GM12878 (cell line): Measurements from ENCODE around the gene TCF7L2. TPM values are rescaled to one million over a fixed set of nuclear protein-coding genes. Genes with fewer than 3 reads are reported as not detected.

Experiments
- ATAC-seq: fragments of 200-7000 bp; cut with Tn5 transposase; 3 replicates; pipeline ENCODE4 v1.9.1; 2020; ENCODE audit warnings: mild to moderate bottlenecking, moderate library complexity
- BruUV-seq: library from RNA; stranded (reverse); fragments of 400-500 nt; replicated peaks from 2 replicates; lab custom pipeline; 2021; lab: Mats Ljungman, UMichigan
- CTCF ChIA-PET: fragments of 300-600 bp; sonication (Branson Sonifier 250); formaldehyde crosslinking; extraction: SDS; loops from one replicate; lab custom pipeline; 2021; ENCODE audit warnings: inconsistent platforms; lab: Yijun Ruan, JAX
- POLR2A ChIA-PET: fragments of 350-600 bp; formaldehyde crosslinking; extraction: SDS; loops from one replicate; lab custom pipeline; 2021; ENCODE audit warnings: inconsistent platforms; lab: Charles Lee
- RAD21 ChIA-PET: fragments of 300-600 bp; sonication (Branson Sonifier 250); formaldehyde crosslinking; loops from one replicate; lab custom pipeline; 2023; ENCODE audit warnings: antibody characterized with exemption; ENCODE audit not compliant: unreplicated experiment; lab: Charles Lee
- SMC1A ChIA-PET: fragments of 300-600 bp; sonication (Branson Sonifier 250); formaldehyde crosslinking; loops from one replicate; lab custom pipeline; 2023; ENCODE audit not compliant: unreplicated experiment, uncharacterized antibody; lab: Charles Lee
- DNase-seq: peaks from one replicate; pipeline ENCODE4 v3.0.0-alpha.2; 2011; ENCODE audit warnings: low read depth, low spot score
- FAIRE-seq: peaks from 3 replicates; lab custom pipeline; 2011; peaks lifted over from hg19 to GRCh38; lab: Jason Lieb, UNC
- H2AFZ ChIP-seq: 2 replicates; pipeline ENCODE4 v1.6.0; 2011; ENCODE audit warnings: low read depth, low read length, control low read depth; ENCODE audit not compliant: control insufficient read depth
- H3K27ac ChIP-seq: 2 replicates; pipeline ENCODE4 v1.5.1; 2011; ENCODE audit warnings: control low read depth; ENCODE audit not compliant: control insufficient read depth, insufficient read depth
- H3K27me3 ChIP-seq, 2 experiments: replicated peaks in 1 of 2; 2 replicates each; pipeline versions ENCODE4 v1.6.0 to v1.6.1; 2011; ENCODE audit warnings: low read length in 1 of 2; ENCODE audit not compliant: control insufficient read depth in 2 of 2, insufficient read depth in 2 of 2
- H3K36me3 ChIP-seq, 2 experiments: 2 replicates each; pipeline ENCODE4 v1.5.1; 2011; ENCODE audit warnings: low read length in 1 of 2; ENCODE audit not compliant: control insufficient read depth in 2 of 2, insufficient read depth in 2 of 2
- H3K4me1 ChIP-seq: 2 replicates; pipeline ENCODE4 v1.6.1; 2011; ENCODE audit warnings: mild to moderate bottlenecking, low read length, moderate library complexity, mixed read lengths; ENCODE audit not compliant: control insufficient read depth, insufficient read depth
- H3K4me2 ChIP-seq: 2 replicates; pipeline ENCODE4 v1.6.0; 2011; ENCODE audit warnings: control low read depth; ENCODE audit not compliant: control insufficient read depth, insufficient read depth
- H3K4me3 ChIP-seq: fragments of 200-600 bp; sonication (generic); 2 replicates; pipeline ENCODE4 v1.5.1; 2016
- H3K79me2 ChIP-seq: 2 replicates; pipeline ENCODE4 v1.6.0; 2011; ENCODE audit warnings: low read length; ENCODE audit not compliant: control insufficient read depth, insufficient read depth
- H3K9ac ChIP-seq: 2 replicates; pipeline ENCODE4 v1.8.0; 2011; ENCODE audit warnings: low read length, control low read depth, mixed read lengths; ENCODE audit not compliant: control insufficient read depth, insufficient read depth
- H3K9me3 ChIP-seq: replicated peaks from 3 replicates; pipeline ENCODE4 v1.5.1; 2011; ENCODE audit warnings: mild to moderate bottlenecking, low read length; ENCODE audit not compliant: control insufficient read depth, insufficient read depth
- H4K20me1 ChIP-seq: 2 replicates; pipeline ENCODE4 v1.6.0; 2011; ENCODE audit not compliant: control insufficient read depth, insufficient read depth
- FOXM1 ChIP-seq: IDR thresholded peaks from 2 replicates; pipeline ENCODE4 v1.6.1; 2012; ENCODE audit warnings: low read depth, mild to moderate bottlenecking, inconsistent platforms, low read length, moderate library complexity
- MEF2A ChIP-seq: IDR thresholded peaks from 2 replicates; pipeline ENCODE4 v1.6.1; 2011; ENCODE audit warnings: low read depth, mild to moderate bottlenecking, low read length, moderate library complexity; ENCODE audit not compliant: insufficient read depth
- RCOR1 ChIP-seq: conservative IDR thresholded peaks from 2 replicates; pipeline ENCODE4 v1.6.1; 2012; ENCODE audit warnings: low read depth, low read length, improper control_type of control experiment
- RUNX3 ChIP-seq: IDR thresholded peaks from 2 replicates; pipeline ENCODE4 v1.6.1; 2012; ENCODE audit warnings: low read length, inconsistent platforms
- YBX1 ChIP-seq: fragments of 450-650 bp; IDR thresholded peaks from 2 replicates; pipeline ENCODE4 v1.6.1; 2016; ENCODE audit warnings: antibody characterized with exemption
- ZNF24 ChIP-seq: fragments of 450-650 bp; IDR thresholded peaks from 2 replicates; pipeline ENCODE4 v1.6.1; 2017; ENCODE audit warnings: antibody characterized with exemption, mild to moderate bottlenecking
- WGBS: methylation state at CpG from one replicate; pipeline ENCODE4 v1.1.6; 2016; ENCODE audit warnings: low lambda C conversion rate; ENCODE audit not compliant: insufficient replicate concordance, insufficient coverage; ENCODE audit errors: missing lambda C conversion rate; 5-methylcytosine and 5-hydroxymethylcytosine counted together
- in situ Hi-C: fragments of 300-500 bp; cut with MboI; formaldehyde crosslinking; loops from 9 replicates; pipeline ENCODE4 v1.14.3; 2018; ENCODE audit warnings: mixed read lengths
- intact Hi-C: fragments of 100-400 bp; cut with micrococcal nuclease; formaldehyde crosslinking; loops from one replicate; pipeline ENCODE4 v1.14.2; 2022; ENCODE audit not compliant: unreplicated experiment
- polyA plus RNA-seq, 11 experiments: library from polyadenylated mRNA; depleted of rRNA in 4 of 11; unstranded in 6 of 11; stranded (reverse) in 5 of 11; fragments of >200 nt; fragmentation: Nextera tagmentation in 4 of 11; fragmentation: Illumina TruSeq in 1 of 11; extraction: Ambion mirVana in 4 of 11; extraction: Trizol in 1 of 11; gene quantifications; 1 replicate in 1 of 11; 2 replicates in 10 of 11; pipeline versions ENCODE4 v1.2.1 to v1.2.3, GENCODE V29; 2011 to 2016; ENCODE audit warnings: inconsistent platforms in 2 of 11, missing spikeins in 2 of 11, low read depth in 1 of 11
- total RNA-seq, 4 experiments: library from RNA; depleted of rRNA in 3 of 4; stranded (reverse); fragments of >200 nt in 3 of 4; fragmentation: Illumina TruSeq in 1 of 4; extraction: Trizol in 1 of 4; gene quantifications; 2 replicates each; pipeline versions ENCODE4 v1.2.1 to v1.2.3, GENCODE V29; 2013 to 2021
- TF ChIP-seq, protein P1 (sequence below): fragments of 150-350 bp; IDR thresholded peaks from 2 replicates; pipeline ENCODE4 v1.6.1; 2014; ENCODE audit warnings: mild to moderate bottlenecking, low read depth, low read length
- TF ChIP-seq, protein P2 (sequence below), 3 experiments: IDR thresholded peaks in 2 of 3; conservative IDR thresholded peaks in 1 of 3; 2 replicates each; pipeline ENCODE4 v1.5.1; 2011; ENCODE audit warnings: low read depth in 3 of 3, low read length in 3 of 3, mild to moderate bottlenecking in 3 of 3, control low read depth in 2 of 3, moderate library complexity in 2 of 3, inconsistent platforms in 1 of 3, mixed read lengths in 1 of 3; ENCODE audit not compliant: control insufficient read depth in 2 of 3, insufficient read depth in 1 of 3; ENCODE audit errors: extremely low read depth in 1 of 3
- TF ChIP-seq, protein P3 (sequence below): IDR thresholded peaks from 2 replicates; pipeline ENCODE4 v1.6.1; 2011; ENCODE audit warnings: borderline replicate concordance, low read depth, mild to moderate bottlenecking, moderate library complexity, low read length; ENCODE audit not compliant: insufficient read depth, poor library complexity, severe bottlenecking
- TF ChIP-seq, protein P4 (sequence below): IDR thresholded peaks from 2 replicates; pipeline ENCODE4 v1.6.1; 2012; ENCODE audit warnings: low read length, inconsistent platforms
- TF ChIP-seq, protein P5 (sequence below): fragments of 450-650 bp; formaldehyde crosslinking; IDR thresholded peaks from 2 replicates; pipeline ENCODE4 v1.4.0; 2022; ENCODE audit warnings: mild to moderate bottlenecking, moderate library complexity

Gene TCF7L2
- total and polyA plus RNA-seq, 10 of the 15 experiments (the other 5 are each of a cell fraction or from before 2014, with no cell fraction given), result 0.02 to 1.1 (median 0.35) TPM; not detected in 4

DNA sequence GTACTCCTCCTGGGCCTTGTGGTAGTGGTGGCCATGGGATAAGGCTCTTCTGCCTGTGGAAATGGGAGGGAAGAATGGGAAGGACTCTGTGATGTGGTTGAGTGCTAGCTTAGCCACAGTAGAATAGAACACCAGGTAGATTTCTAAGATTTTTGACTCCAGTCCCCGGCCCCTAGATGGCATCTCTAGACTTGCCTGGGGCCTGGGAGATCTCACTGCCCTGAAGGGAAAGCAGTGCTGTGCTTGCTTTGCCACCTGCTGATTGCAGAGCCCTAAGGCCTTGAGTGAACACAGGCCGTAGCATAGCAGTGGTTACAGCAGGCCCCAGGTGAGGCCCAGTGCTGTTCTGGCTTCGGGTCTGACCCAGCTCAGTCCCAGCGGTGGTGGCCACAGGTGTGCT lies 252.0 kb downstream of the TCF7L2 start (continued):
- TF ChIP-seq, protein P1, sequence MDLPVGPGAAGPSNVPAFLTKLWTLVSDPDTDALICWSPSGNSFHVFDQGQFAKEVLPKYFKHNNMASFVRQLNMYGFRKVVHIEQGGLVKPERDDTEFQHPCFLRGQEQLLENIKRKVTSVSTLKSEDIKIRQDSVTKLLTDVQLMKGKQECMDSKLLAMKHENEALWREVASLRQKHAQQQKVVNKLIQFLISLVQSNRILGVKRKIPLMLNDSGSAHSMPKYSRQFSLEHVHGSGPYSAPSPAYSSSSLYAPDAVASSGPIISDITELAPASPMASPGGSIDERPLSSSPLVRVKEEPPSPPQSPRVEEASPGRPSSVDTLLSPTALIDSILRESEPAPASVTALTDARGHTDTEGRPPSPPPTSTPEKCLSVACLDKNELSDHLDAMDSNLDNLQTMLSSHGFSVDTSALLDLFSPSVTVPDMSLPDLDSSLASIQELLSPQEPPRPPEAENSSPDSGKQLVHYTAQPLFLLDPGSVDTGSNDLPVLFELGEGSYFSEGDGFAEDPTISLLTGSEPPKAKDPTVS, result no peak
- no peak for TF ChIP-seq ZNF24
- TF ChIP-seq MEF2A, result no peak

DNA sequence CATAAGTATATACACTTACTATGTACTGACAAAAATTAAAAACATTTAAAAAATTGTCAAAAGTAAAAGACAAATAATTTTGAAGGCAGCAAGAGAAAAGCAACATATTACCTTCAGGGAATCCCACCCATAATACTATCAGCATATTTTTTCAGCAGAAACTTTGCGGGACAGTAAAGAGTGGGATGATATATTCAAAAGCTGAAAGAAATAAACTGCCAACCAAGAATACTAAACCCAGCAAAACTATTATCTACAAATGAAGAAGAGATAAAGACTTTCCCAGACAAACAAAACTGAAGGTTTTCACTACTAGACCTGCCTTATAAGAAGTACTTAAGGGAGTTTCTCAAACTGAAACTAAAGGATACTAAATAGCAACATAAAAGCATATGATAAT lies 257.9 kb downstream of the TCF7L2 start:
- no peaks in the 10 kb centered on the region for H3K79me2 ChIP-seq
- H4K20me1 ChIP-seq, result no peaks in the 10 kb centered on the region
- no peak overlapping the region for H3K4me2 ChIP-seq
- no peak for FAIRE-seq
- intact Hi-C loops, result no loop called here
- no TSS peak for BruUV-seq
- WGBS, result 6% methylated on average over 1 of the region's 1 CpG
- ChIA-PET CTCF (no interaction called here), RAD21 (no interaction called here), POLR2A (no interaction called here), SMC1A (no interaction called here)
- ATAC-seq, result no peak
- no peak overlapping the region for H3K27ac ChIP-seq
- H3K9ac ChIP-seq, result no peak overlapping the region
- no peak overlapping the region for H3K4me3 ChIP-seq
- no peak for DNase-seq
- no peaks in the 10 kb centered on the region for H3K36me3 ChIP-seq
- H2AFZ ChIP-seq, result no peak overlapping the region
- no peaks in the 10 kb centered on the region for H3K27me3 ChIP-seq
- no peaks in the 10 kb centered on the region for H3K9me3 ChIP-seq
- in situ Hi-C loops, result no loop called here
- no peaks in the 10 kb centered on the region for H3K4me1 ChIP-seq
- no peak for TF ChIP-seq RCOR1
- TF ChIP-seq, protein P2, sequence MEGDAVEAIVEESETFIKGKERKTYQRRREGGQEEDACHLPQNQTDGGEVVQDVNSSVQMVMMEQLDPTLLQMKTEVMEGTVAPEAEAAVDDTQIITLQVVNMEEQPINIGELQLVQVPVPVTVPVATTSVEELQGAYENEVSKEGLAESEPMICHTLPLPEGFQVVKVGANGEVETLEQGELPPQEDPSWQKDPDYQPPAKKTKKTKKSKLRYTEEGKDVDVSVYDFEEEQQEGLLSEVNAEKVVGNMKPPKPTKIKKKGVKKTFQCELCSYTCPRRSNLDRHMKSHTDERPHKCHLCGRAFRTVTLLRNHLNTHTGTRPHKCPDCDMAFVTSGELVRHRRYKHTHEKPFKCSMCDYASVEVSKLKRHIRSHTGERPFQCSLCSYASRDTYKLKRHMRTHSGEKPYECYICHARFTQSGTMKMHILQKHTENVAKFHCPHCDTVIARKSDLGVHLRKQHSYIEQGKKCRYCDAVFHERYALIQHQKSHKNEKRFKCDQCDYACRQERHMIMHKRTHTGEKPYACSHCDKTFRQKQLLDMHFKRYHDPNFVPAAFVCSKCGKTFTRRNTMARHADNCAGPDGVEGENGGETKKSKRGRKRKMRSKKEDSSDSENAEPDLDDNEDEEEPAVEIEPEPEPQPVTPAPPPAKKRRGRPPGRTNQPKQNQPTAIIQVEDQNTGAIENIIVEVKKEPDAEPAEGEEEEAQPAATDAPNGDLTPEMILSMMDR (IDR thresholded peaks at IDR 0.05 in 2 of 3, conservative IDR thresholded peaks at IDR 0.05 in 1 of 3; ENCODE audit: control insufficient read depth in 2 of 3, extremely low read depth in 1 of 3, insufficient read depth in 1 of 3, low read depth in 3 of 3, low read length in 3 of 3), result no peak
- TF ChIP-seq RUNX3, result no peak
- no peak for TF ChIP-seq YBX1
- TF ChIP-seq, protein P3, sequence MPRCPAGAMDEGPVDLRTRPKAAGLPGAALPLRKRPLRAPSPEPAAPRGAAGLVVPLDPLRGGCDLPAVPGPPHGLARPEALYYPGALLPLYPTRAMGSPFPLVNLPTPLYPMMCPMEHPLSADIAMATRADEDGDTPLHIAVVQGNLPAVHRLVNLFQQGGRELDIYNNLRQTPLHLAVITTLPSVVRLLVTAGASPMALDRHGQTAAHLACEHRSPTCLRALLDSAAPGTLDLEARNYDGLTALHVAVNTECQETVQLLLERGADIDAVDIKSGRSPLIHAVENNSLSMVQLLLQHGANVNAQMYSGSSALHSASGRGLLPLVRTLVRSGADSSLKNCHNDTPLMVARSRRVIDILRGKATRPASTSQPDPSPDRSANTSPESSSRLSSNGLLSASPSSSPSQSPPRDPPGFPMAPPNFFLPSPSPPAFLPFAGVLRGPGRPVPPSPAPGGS, result no peak
- no peak for TF ChIP-seq FOXM1
- TF ChIP-seq, protein P4, sequence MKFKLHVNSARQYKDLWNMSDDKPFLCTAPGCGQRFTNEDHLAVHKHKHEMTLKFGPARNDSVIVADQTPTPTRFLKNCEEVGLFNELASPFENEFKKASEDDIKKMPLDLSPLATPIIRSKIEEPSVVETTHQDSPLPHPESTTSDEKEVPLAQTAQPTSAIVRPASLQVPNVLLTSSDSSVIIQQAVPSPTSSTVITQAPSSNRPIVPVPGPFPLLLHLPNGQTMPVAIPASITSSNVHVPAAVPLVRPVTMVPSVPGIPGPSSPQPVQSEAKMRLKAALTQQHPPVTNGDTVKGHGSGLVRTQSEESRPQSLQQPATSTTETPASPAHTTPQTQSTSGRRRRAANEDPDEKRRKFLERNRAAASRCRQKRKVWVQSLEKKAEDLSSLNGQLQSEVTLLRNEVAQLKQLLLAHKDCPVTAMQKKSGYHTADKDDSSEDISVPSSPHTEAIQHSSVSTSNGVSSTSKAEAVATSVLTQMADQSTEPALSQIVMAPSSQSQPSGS, result no peak
- TF ChIP-seq, protein P1, result no peak
- TF ChIP-seq, protein P5, sequence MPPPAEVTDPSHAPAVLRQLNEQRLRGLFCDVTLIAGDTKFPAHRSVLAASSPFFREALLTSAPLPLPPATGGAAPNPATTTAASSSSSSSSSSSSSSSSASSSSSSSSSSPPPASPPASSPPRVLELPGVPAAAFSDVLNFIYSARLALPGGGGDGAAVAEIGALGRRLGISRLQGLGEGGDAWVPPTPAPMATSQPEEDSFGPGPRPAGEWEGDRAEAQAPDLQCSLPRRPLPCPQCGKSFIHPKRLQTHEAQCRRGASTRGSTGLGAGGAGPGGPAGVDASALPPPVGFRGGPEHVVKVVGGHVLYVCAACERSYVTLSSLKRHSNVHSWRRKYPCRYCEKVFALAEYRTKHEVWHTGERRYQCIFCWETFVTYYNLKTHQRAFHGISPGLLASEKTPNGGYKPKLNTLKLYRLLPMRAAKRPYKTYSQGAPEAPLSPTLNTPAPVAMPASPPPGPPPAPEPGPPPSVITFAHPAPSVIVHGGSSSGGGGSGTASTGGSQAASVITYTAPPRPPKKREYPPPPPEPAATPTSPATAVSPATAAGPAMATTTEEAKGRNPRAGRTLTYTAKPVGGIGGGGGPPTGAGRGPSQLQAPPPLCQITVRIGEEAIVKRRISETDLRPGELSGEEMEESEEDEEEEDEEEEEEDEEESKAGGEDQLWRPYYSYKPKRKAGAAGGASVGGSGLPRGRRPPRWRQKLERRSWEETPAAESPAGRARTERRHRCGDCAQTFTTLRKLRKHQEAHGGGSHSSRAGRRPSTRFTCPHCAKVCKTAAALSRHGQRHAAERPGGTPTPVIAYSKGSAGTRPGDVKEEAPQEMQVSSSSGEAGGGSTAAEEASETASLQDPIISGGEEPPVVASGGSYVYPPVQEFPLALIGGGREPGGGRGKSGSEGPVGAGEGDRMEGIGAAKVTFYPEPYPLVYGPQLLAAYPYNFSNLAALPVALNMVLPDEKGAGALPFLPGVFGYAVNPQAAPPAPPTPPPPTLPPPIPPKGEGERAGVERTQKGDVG (CRISPR knock-in tag), result no peak
